Endodermal cell (in vitro differentiated cells): ENCODE measurements around the gene ADH5. TPM values are rescaled to one million over a fixed set of nuclear protein-coding genes. Genes with fewer than 3 reads are reported as not detected.

Experiments
- DNase-seq: peaks from one replicate; pipeline ENCODE4 v3.0.0-alpha.2; 2017
- H3K27ac ChIP-seq: 2 replicates; pipeline ENCODE4 v1.5.1; 2013; ENCODE audit warnings: mild to moderate bottlenecking, low read depth, low read length, moderate library complexity
- H3K27me3 ChIP-seq: 2 replicates; pipeline ENCODE4 v1.6.1; 2013; ENCODE audit warnings: mild to moderate bottlenecking, low read length, moderate library complexity; ENCODE audit not compliant: insufficient read depth, control insufficient read depth, poor library complexity, severe bottlenecking
- H3K36me3 ChIP-seq: 2 replicates; pipeline ENCODE4 v1.7.0; 2013; ENCODE audit warnings: mild to moderate bottlenecking, low read length, moderate library complexity; ENCODE audit not compliant: control insufficient read depth, insufficient read depth
- H3K4me1 ChIP-seq: one replicate; pipeline ENCODE4 v1.7.0; 2013; ENCODE audit warnings: low read length; ENCODE audit not compliant: control insufficient read depth, insufficient read depth
- H3K4me3 ChIP-seq: 2 replicates; pipeline ENCODE4 v1.5.1; 2013; ENCODE audit warnings: mild to moderate bottlenecking, low read length, moderate library complexity
- H3K9ac ChIP-seq: 2 replicates; pipeline ENCODE4 v1.6.1; 2013; ENCODE audit warnings: mild to moderate bottlenecking, low read length, moderate library complexity; ENCODE audit not compliant: poor library complexity, severe bottlenecking; ENCODE audit errors: extremely low read depth
- H3K9me3 ChIP-seq: 2 replicates; pipeline ENCODE4 v1.6.1; 2013; ENCODE audit warnings: mild to moderate bottlenecking, low read length, moderate library complexity; ENCODE audit not compliant: control insufficient read depth
- H3K27ac Mint-ChIP-seq: 2 replicates; pipeline ENCODE4 v1.8.0; 2020; ENCODE audit warnings: mixed read lengths
- H3K27me3 Mint-ChIP-seq: 2 replicates; pipeline ENCODE4 v1.8.0; 2021; ENCODE audit warnings: mild to moderate bottlenecking, mixed read lengths; ENCODE audit not compliant: insufficient read depth
- H3K36me3 Mint-ChIP-seq: 2 replicates; pipeline ENCODE4 v1.8.0; 2020; ENCODE audit warnings: low read depth, mixed read lengths
- H3K4me1 Mint-ChIP-seq: 2 replicates; pipeline ENCODE4 v1.8.0; 2020; ENCODE audit warnings: mixed read lengths
- H3K4me3 Mint-ChIP-seq: 2 replicates; pipeline ENCODE4 v1.8.0; 2020; ENCODE audit warnings: mild to moderate bottlenecking, moderate library complexity, mixed read lengths
- H3K9me3 Mint-ChIP-seq: 2 replicates; pipeline ENCODE4 v1.8.0; 2020; ENCODE audit warnings: mild to moderate bottlenecking, mixed read lengths
- CTCF ChIP-seq: fragments of 200-600 bp; sonication (generic); conservative IDR thresholded peaks from 2 replicates; pipeline ENCODE4 v1.5.0; 2021; ENCODE audit warnings: antibody characterized with exemption, mild to moderate bottlenecking
- WGBS, 2 experiments: methylation state at CpG; one replicate each; pipeline versions ENCODE4 v1.1.5 to v1.1.7; 2013; ENCODE audit warnings: missing lambda C conversion rate in 2 of 2, mixed read lengths in 1 of 2; ENCODE audit not compliant: insufficient coverage in 1 of 2, insufficient read length in 1 of 2; 5-methylcytosine and 5-hydroxymethylcytosine counted together
- total RNA-seq, 2 donors: library from RNA; stranded (reverse); fragmentation: NEBNext Ultra II Directional in 1 of 2; extraction: Animal tissue kit (Norgen Biotek cat#: 25700) in 1 of 2; gene quantifications; 2 replicates in 1 of 2; 3 replicates in 1 of 2; pipeline ENCODE4 v1.2.1, GENCODE V29; 2021

ADH5 gene
- total RNA-seq, 2 donors from 2014 or later, result 272 to 317 TPM

- peaks cover 12% of the 10 kb centered on the region for H3K9me3 Mint-ChIP-seq
- Histone ChIP-seq H3K9me3 (no peaks in the 10 kb centered on the region), H3K4me3 (peak overlapping the region; percentile 100), H3K27ac (no peak overlapping the region), H3K4me1 (no peaks in the 10 kb centered on the region), H3K36me3 (no peaks in the 10 kb centered on the region), H3K27me3 (no peaks in the 10 kb centered on the region), H3K9ac (no peak overlapping the region)
- peaks cover 23% of the 10 kb centered on the region for H3K4me1 Mint-ChIP-seq
- peak overlapping the region; percentile 85 for H3K4me3 Mint-ChIP-seq
- TF ChIP-seq CTCF, result no peak
- no peak for DNase-seq
- H3K27ac Mint-ChIP-seq, result peak overlapping the region; percentile 76
- H3K36me3 Mint-ChIP-seq, result peaks cover 6% of the 10 kb centered on the region
- 33 to 41% methylated on average over 1 to 2 of the region's 2 CpGs for WGBS, 2 experiments
- H3K27me3 Mint-ChIP-seq, result no peaks in the 10 kb centered on the region
Measured at GRCh38 chr4:99091216-99091575, 2.6 kb upstream of the ADH5 start.

GRCh38 chr4:99090481-99091215, 2.1 kb upstream of the ADH5 start:
- no peak for TF ChIP-seq CTCF
- H3K4me3 Mint-ChIP-seq, result peak overlapping the region; percentile 85
- Histone ChIP-seq H3K27ac (no peak overlapping the region), H3K36me3 (no peaks in the 10 kb centered on the region), H3K27me3 (no peaks in the 10 kb centered on the region), H3K9me3 (no peaks in the 10 kb centered on the region), H3K4me3 (peak overlapping the region; percentile 100), H3K4me1 (no peaks in the 10 kb centered on the region), H3K9ac (no peak overlapping the region)
- peak overlapping the region; percentile 76 for H3K27ac Mint-ChIP-seq
- H3K4me1 Mint-ChIP-seq, result peaks cover 24% of the 10 kb centered on the region
- peaks cover 12% of the 10 kb centered on the region for H3K9me3 Mint-ChIP-seq
- no peak for DNase-seq
- WGBS, 2 experiments, result 67 to 88% methylated on average over 1 to 2 of the region's 2 CpGs
- no peaks in the 10 kb centered on the region for H3K27me3 Mint-ChIP-seq
- H3K36me3 Mint-ChIP-seq, result peaks cover 7% of the 10 kb centered on the region

- Mint-ChIP-seq H3K27me3 (no peaks in the 10 kb centered on the region), H3K27ac (peak overlapping the region; percentile 100), H3K4me1 (peaks cover 36% of the 10 kb centered on the region), H3K9me3 (no peaks in the 10 kb centered on the region), H3K36me3 (peaks cover 28% of the 10 kb centered on the region), H3K4me3 (peak overlapping the region; percentile 85)
- DNase-seq, result no peak
- no peaks in the 10 kb centered on the region for H3K9me3 ChIP-seq
- peak overlapping the region; percentile 77 for H3K27ac ChIP-seq
- H3K4me1 ChIP-seq, result peaks cover 5% of the 10 kb centered on the region
- H3K9ac ChIP-seq, result peak overlapping the region; percentile 98
- H3K27me3 ChIP-seq, result no peaks in the 10 kb centered on the region
- no peak for TF ChIP-seq CTCF
- 0 to 1% methylated on average over 2 to 15 of the region's 15 CpGs for WGBS, 2 experiments
- peaks cover 16% of the 10 kb centered on the region for H3K36me3 ChIP-seq
- H3K4me3 ChIP-seq, result peak overlapping the region; percentile 100
Measured at GRCh38 chr4:99088023-99088449, 552 bp downstream of the ADH5 start.
